OCI-LY7 (cell line): ENCODE data around the gene STIL. TPM values are rescaled to one million over a fixed set of nuclear protein-coding genes. Genes with fewer than 3 reads are reported as not detected.

ENCODE experiments used
- BruUV-seq: library from RNA; stranded (reverse); fragments of 400-500 nt; replicated peaks from 2 replicates; lab custom pipeline; 2021; lab: Mats Ljungman, UMichigan
- CTCF ChIA-PET: fragments of 300-600 bp; sonication (Branson Sonifier 250); formaldehyde crosslinking; loops from one replicate; lab custom pipeline; 2022; ENCODE audit warnings: antibody characterized with exemption; ENCODE audit not compliant: unreplicated experiment; lab: Charles Lee
- POLR2A ChIA-PET: fragments of 300-600 bp; sonication (Branson Sonifier 250); formaldehyde crosslinking; loops from one replicate; lab custom pipeline; 2022; ENCODE audit warnings: antibody characterized with exemption; lab: Charles Lee
- DNase-seq: peaks from one replicate; pipeline ENCODE4 v3.0.0-alpha.2; 2015; ENCODE audit warnings: low spot score
- H2AFZ ChIP-seq: fragments of 200-600 bp; sonication (generic), shearing (Covaris generic); 2 replicates; pipeline ENCODE4 v1.6.1; 2014; ENCODE audit warnings: mild to moderate bottlenecking, antibody characterized with exemption, low read length, moderate library complexity
- H3K27ac ChIP-seq: fragments of 200-600 bp; sonication (generic); 2 replicates; pipeline ENCODE4 v1.5.1; 2014; ENCODE audit warnings: mixed run types, low read depth, mild to moderate bottlenecking, moderate library complexity, low read length, inconsistent platforms; ENCODE audit not compliant: poor library complexity, severe bottlenecking
- H3K36me3 ChIP-seq: fragments of 200-600 bp; sonication (generic); 2 replicates; pipeline ENCODE4 v1.6.1; 2014; ENCODE audit warnings: mild to moderate bottlenecking, antibody characterized with exemption, low read length, moderate library complexity, mixed read lengths; ENCODE audit not compliant: insufficient read depth
- H3K4me1 ChIP-seq: fragments of 200-600 bp; sonication (generic); 2 replicates; pipeline ENCODE4 v1.5.1; 2014; ENCODE audit warnings: mild to moderate bottlenecking, low read length; ENCODE audit not compliant: insufficient read depth, poor library complexity, severe bottlenecking
- H3K4me2 ChIP-seq: fragments of 200-600 bp; sonication (generic); 2 replicates; pipeline ENCODE4 v1.6.1; 2014; ENCODE audit warnings: mild to moderate bottlenecking, low read length
- H3K4me3 ChIP-seq: fragments of 200-600 bp; sonication (generic); 2 replicates; pipeline ENCODE4 v1.5.1; 2014; ENCODE audit warnings: mild to moderate bottlenecking, low read depth, low read length; ENCODE audit not compliant: poor library complexity, severe bottlenecking
- H3K79me2 ChIP-seq: fragments of 200-600 bp; sonication (generic); 2 replicates; pipeline ENCODE4 v1.6.1; 2016; ENCODE audit warnings: low read depth, mild to moderate bottlenecking, low read length, moderate library complexity, mixed read lengths; ENCODE audit not compliant: insufficient read depth
- H3K9me2 ChIP-seq: fragments of 200-600 bp; sonication (generic); 2 replicates; pipeline ENCODE4 v1.6.1; 2016; ENCODE audit warnings: mild to moderate bottlenecking, low read length, mixed read lengths; ENCODE audit not compliant: insufficient read depth
- H3K9me3 ChIP-seq: fragments of 200-600 bp; sonication (generic); 2 replicates; pipeline ENCODE4 v1.6.1; 2014; ENCODE audit warnings: mild to moderate bottlenecking, mixed run types, low read length, mixed read lengths
- H4K20me1 ChIP-seq: fragments of 200-600 bp; sonication (generic); 2 replicates; pipeline ENCODE4 v1.6.1; 2014; ENCODE audit warnings: mild to moderate bottlenecking, antibody characterized with exemption, low read length, moderate library complexity, mixed read lengths; ENCODE audit not compliant: insufficient read depth
- CTCF ChIP-seq: fragments of 200-600 bp; sonication (generic); conservative IDR thresholded peaks from 2 replicates; pipeline ENCODE4 v1.5.1; 2014; ENCODE audit warnings: mild to moderate bottlenecking, antibody characterized with exemption, low read length, moderate library complexity, mixed read lengths
- EZH2phosphoT487 ChIP-seq: fragments of 200-600 bp; sonication (generic); IDR thresholded peaks from 2 replicates; pipeline ENCODE4 v1.6.1; 2018; ENCODE audit warnings: low read depth, borderline replicate concordance, mild to moderate bottlenecking, mixed run types, antibody characterized with exemption, low read length, moderate library complexity, mixed read lengths
- intact Hi-C: fragments of 100-400 bp; cut with micrococcal nuclease; formaldehyde crosslinking; loops from one replicate; pipeline ENCODE4 v1.10.0; 2022; ENCODE audit not compliant: unreplicated experiment
- total RNA-seq, 2 experiments: library from RNA; depleted of rRNA in 1 of 2; stranded (reverse); fragments of >200 nt in 1 of 2; shearing (Covaris generic) in 1 of 2; gene quantifications; 2 replicates each; pipeline ENCODE4 v1.2.3, GENCODE V29; 2014 to 2022

STIL gene
- total RNA-seq, 2 experiments from 2014 or later = 46.6 to 60.0 TPM

- no peak overlapping the region for H2AFZ ChIP-seq
- no peaks in the 10 kb centered on the region for H3K4me1 ChIP-seq
- no peaks in the 10 kb centered on the region for H3K36me3 ChIP-seq
- H3K9me3 ChIP-seq = no peaks in the 10 kb centered on the region
- no peak for DNase-seq
- intact Hi-C loops = no loop called here
- H3K27ac ChIP-seq = no peak overlapping the region
- no peaks in the 10 kb centered on the region for H3K79me2 ChIP-seq
- no peak overlapping the region for H3K4me2 ChIP-seq
- no peaks in the 10 kb centered on the region for H3K9me2 ChIP-seq
- ChIA-PET CTCF (no interaction called here), POLR2A (no interaction called here)
- H3K4me3 ChIP-seq = no peak overlapping the region
- BruUV-seq = no TSS peak
- H4K20me1 ChIP-seq = no peaks in the 10 kb centered on the region
- TF ChIP-seq EZH2phosphoT487 (no peak), CTCF (no peak)
Measured at GRCh38 chr1:47219001-47219400, 94.9 kb downstream of the STIL start.

- H3K4me3 ChIP-seq = no peak overlapping the region
- intact Hi-C loops = no loop called here
- CTCF ChIA-PET = no interaction called here
Measured at GRCh38 chr1:47216278-47217059, 97.5 kb downstream of the STIL start.

More at GRCh38 chr1:47216278-47217059, 97.5 kb downstream of the STIL start:
- TF ChIP-seq EZH2phosphoT487 (no peak), CTCF (no peak)
- H4K20me1 ChIP-seq = no peaks in the 10 kb centered on the region
- H3K9me2 ChIP-seq = no peaks in the 10 kb centered on the region
- H3K27ac ChIP-seq = no peak overlapping the region
- BruUV-seq = no TSS peak
- POLR2A ChIA-PET = no interaction called here
- H3K4me2 ChIP-seq = no peak overlapping the region
- H3K9me3 ChIP-seq = no peaks in the 10 kb centered on the region
- H3K4me1 ChIP-seq = no peaks in the 10 kb centered on the region
- no peaks in the 10 kb centered on the region for H3K79me2 ChIP-seq
- no peaks in the 10 kb centered on the region for H3K36me3 ChIP-seq
- no peak overlapping the region for H2AFZ ChIP-seq
- DNase-seq = no peak
